ENCODE measurements around the gene CA10.

The CA10 gene

DNA sequence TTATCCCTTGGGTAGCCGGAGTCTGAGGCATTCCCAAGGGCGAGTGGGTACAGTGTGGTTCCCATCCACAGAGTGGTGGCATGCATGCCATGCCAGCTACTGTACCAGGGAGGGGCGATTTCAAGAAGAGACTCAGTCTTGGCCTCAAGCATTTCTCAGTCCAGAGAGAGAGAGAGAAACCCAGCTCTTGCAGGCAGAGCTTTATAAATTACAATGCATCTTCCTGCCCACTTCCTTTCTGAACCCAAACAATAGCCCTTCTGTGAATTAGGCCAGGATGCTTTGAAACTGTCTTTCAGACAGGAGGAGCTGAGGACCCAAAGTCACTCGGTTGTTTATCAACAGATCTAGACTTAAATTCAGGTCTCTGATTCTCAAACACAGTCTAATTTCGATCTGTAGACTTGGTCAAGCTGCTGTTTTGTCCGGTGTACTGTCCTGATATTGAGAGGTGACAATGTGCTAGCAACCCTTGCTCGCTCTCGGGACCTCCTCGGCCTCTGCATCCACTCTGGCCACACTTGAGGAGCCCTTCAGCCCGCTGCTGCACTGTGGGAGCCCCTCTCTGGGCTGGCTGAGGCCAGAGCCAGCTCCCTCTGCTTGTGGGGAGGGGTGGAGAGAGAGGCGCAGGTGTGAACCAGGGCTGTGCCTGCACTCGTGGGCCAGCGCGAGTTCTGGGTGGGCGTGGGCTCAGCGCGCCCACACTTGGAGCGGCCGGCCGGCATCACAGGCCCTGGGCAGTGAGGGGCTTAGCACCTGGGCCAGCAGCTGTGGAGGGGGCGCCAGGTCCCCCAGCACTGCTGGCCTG, 490.2 kb downstream of the CA10 start:
- no peak for FAIRE-seq

GRCh38 chr17:51667706-51668083, 490.8 kb downstream of the CA10 start:
- FAIRE-seq = no peak

DNA sequence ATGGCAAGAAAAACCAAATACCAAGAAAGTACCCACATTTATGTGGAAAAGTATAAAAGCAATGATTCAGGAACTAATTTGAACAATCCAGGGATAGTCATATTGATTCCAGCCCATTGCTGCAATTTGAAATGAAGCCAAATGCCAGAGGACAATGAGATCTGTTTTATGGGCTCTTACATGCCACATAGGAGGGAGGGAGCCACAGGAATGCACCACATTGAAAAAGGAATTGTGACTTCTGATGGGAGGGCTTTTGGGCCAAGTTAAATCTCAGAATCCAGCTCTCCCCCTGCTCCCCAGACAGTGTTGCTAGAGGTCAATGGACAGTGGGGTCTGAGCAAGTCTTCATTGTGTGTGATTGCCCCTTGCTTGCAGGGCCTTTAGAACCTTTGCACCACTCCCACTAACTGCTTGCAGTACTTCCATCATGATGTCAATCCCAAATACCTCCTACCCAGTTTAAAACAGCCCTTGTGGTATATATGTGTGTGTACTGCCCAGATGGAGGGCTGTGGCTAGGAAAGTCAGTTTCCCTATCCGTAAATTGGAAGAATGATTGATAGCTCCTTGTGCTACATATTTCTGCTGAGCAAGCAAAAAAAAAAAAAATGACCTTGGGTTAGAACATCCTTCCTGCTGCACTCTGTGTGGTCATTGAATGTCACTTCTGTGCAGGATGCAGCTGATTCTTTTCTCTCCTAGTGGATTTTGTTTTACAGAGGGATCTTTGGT, 491.4 kb downstream of the CA10 start:
- FAIRE-seq = no peak

- FAIRE-seq = no peak
These were observed 496.1 kb downstream of the CA10 start for GRCh38 chr17:51662204-51663056.

- no peak for FAIRE-seq
These were observed 497.1 kb downstream of the CA10 start for GRCh38 chr17:51661403-51661802.

GRCh38 chr17:51660266-51660665, 498.2 kb downstream of the CA10 start:
- no peak for FAIRE-seq

GRCh38 chr17:51657224-51657623, 501.3 kb downstream of the CA10 start:
- FAIRE-seq = no peak

- no peak for FAIRE-seq
These were observed 504.6 kb downstream of the CA10 start for GRCh38 chr17:51653878-51654277.

DNA sequence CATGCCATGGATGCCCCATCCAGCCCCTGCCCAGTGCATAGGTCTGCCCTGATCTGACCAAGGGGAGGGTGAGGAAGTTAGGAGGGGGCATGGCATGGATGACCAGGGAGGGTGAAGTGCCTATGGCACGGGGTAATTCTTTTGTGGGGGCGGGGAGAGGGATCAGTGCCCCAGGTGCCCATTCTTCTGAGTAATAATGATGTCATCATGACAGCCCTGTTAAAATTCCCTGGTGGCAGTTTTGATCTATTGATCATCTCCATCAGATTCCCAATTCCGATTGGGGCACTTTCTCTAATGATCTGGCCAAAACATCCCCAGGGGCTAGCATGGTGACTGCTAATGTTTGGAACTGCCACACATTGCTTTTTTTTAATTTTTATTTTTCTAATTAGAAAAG, 506.0 kb downstream of the CA10 start:
- FAIRE-seq = no peak

GRCh38 chr17:51651513-51652298, 506.8 kb downstream of the CA10 start:
- FAIRE-seq = no peak

GRCh38 chr17:51650772-51651171, 507.7 kb downstream of the CA10 start:
- no peak for FAIRE-seq

- no peak for FAIRE-seq
These were observed 508.3 kb downstream of the CA10 start for GRCh38 chr17:51650202-51650601.

DNA sequence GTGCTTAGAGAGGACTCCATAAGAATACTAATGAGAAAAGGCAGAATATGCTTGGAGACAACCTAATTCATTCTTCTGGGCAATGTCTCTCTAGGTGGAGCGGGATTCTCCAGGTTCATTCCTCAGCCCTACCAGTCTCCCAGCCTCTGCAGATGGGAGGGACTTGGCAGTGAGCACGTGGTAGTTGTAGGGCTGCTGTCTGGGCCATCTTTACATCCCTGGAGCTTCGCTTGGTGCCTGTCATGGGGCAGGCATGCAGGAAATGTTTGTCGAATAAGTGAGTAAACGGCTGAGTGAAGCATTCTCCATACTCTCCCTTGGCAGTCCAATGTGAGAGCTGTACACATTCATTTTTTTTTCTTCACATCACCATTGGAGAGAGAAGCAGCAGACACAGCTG, 510.7 kb downstream of the CA10 start:
- FAIRE-seq = no peak

- FAIRE-seq = no peak
These were observed 511.4 kb downstream of the CA10 start for GRCh38 chr17:51647067-51647466.

GRCh38 chr17:51646539-51646938, 512.0 kb downstream of the CA10 start:
- no peak for FAIRE-seq

DNA sequence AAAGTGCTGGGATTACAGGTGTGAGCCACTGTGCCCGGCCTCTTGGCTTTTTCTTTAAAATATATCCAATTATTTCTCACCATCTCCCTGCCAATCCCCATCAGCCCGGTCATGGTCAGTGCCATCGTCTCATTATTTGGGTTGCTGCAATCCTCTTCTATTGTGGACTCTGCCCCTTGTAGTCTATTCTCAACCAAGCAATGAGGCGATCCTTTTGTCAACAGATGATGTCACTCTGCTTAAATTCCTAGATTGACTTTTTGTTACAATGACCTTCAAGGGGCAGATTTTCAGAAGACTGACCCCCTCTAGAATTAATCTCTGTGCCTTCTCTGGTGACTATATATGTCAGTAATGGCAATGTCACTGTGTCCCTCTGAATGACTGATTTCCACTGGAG, 513.5 kb downstream of the CA10 start:
- FAIRE-seq = no peak

- no peak for FAIRE-seq
These were observed 514.6 kb downstream of the CA10 start for GRCh38 chr17:51643702-51644490.

GRCh38 chr17:51642029-51642428, 516.5 kb downstream of the CA10 start:
- no peak for FAIRE-seq

- FAIRE-seq = peak; percentile 36
These were observed 518.3 kb downstream of the CA10 start for GRCh38 chr17:51640108-51640622.

DNA sequence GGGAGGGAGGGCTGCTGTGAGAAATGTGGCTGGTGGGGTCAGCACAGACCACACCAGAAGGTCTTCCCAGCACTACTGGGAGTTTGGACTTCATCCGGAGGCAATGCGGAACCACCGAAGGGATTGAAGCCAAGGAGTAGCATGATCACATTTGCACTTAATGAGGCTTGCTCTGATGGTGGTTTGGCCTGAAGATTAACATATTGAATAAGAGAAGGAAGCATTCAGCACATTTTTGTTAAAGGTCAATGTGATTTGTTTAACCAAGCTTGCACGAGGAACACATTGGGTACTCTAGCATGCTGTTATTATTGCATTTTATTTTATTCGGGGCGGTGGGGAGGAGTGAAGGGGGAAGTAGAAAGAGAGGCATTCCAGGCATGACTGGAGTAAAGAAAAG, 519.5 kb downstream of the CA10 start:
- FAIRE-seq = no peak

DNA sequence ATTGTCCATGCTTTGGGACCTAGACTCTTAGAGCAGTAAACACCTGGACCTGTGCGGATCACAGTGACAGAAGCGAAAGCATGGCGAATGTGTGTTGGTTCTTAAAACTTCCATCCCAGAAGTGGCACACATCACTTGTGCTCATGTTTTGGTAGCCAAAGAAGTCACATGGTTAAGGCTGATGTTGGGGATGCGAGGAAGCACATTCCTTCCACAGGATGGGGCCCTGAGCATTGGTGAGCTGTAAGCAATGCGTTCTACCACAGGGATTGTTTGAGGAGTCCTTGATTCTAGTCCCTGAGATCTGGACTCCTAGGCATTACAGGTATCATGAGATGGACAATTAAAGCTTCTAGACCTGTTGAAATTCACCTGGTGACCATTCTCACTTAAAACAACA, 522.2 kb downstream of the CA10 start:
- FAIRE-seq = no peak

All from islet of Langerhans (tissue), 1 donor.